H9 (cell line): ENCODE data around the gene CYB5B. TPM values are rescaled to one million over a fixed set of nuclear protein-coding genes. Genes with fewer than 3 reads are reported as not detected.

ENCODE experiments used
- DNase-seq: peaks from one replicate; pipeline ENCODE4 v3.0.0-alpha.2; 2017
- H2AFZ ChIP-seq: one replicate; pipeline ENCODE4 v1.6.1; 2013; ENCODE audit warnings: mild to moderate bottlenecking, low read length, control low read depth, moderate library complexity
- H2AK5ac ChIP-seq: 2 replicates; pipeline ENCODE4 v1.6.1; 2013; ENCODE audit warnings: low read length, control low read depth, mixed read lengths; ENCODE audit not compliant: insufficient read length
- H2BK120ac ChIP-seq: one replicate; pipeline ENCODE4 v1.6.1; 2013; ENCODE audit warnings: low read depth, mild to moderate bottlenecking, low read length, control low read depth, inconsistent platforms; ENCODE audit not compliant: poor library complexity, severe bottlenecking
- H2BK12ac ChIP-seq: 2 replicates; pipeline ENCODE4 v1.6.1; 2013; ENCODE audit warnings: low read length, control low read depth, mixed read lengths, low read depth; ENCODE audit not compliant: insufficient read length
- H2BK15ac ChIP-seq: 2 replicates; pipeline ENCODE4 v1.6.1; 2013; ENCODE audit warnings: low read depth, low read length, control low read depth
- H2BK20ac ChIP-seq: one replicate; pipeline ENCODE4 v1.6.1; 2013; ENCODE audit warnings: low read depth, mild to moderate bottlenecking, low read length, control low read depth, inconsistent platforms; ENCODE audit not compliant: poor library complexity, severe bottlenecking
- H2BK5ac ChIP-seq: 2 replicates; pipeline ENCODE4 v1.6.1; 2013; ENCODE audit warnings: low read length, control low read depth, mixed read lengths; ENCODE audit not compliant: insufficient read length
- H3K14ac ChIP-seq: 2 replicates; pipeline ENCODE4 v1.6.1; 2013; ENCODE audit warnings: low read length, control low read depth; ENCODE audit not compliant: insufficient read depth
- H3K18ac ChIP-seq: 2 replicates; pipeline ENCODE4 v1.6.1; 2013; ENCODE audit warnings: low read depth, mild to moderate bottlenecking, mixed read lengths, low read length, control low read depth; ENCODE audit not compliant: insufficient read length
- H3K23ac ChIP-seq: 2 replicates; pipeline ENCODE4 v1.6.1; 2013; ENCODE audit warnings: low read length, control low read depth, mixed read lengths, low read depth; ENCODE audit not compliant: insufficient read length
- H3K23me2 ChIP-seq: 2 replicates; pipeline ENCODE4 v1.6.1; 2013; ENCODE audit warnings: low read depth, mild to moderate bottlenecking, mixed read lengths, low read length, control low read depth; ENCODE audit not compliant: insufficient read length, poor library complexity, severe bottlenecking
- H3K27ac ChIP-seq: 2 replicates; pipeline ENCODE4 v1.5.1; 2013; ENCODE audit warnings: low read length, control low read depth, mixed read lengths, low read depth; ENCODE audit not compliant: insufficient read length
- H3K27me3 ChIP-seq: 2 replicates; pipeline ENCODE4 v1.6.1; 2013; ENCODE audit warnings: low read length, control low read depth, inconsistent platforms; ENCODE audit not compliant: insufficient read depth
- H3K4ac ChIP-seq: 2 replicates; pipeline ENCODE4 v1.6.1; 2013; ENCODE audit warnings: low read depth, mild to moderate bottlenecking, control low read depth, inconsistent platforms, low read length, moderate library complexity
- H3K4me1 ChIP-seq: 2 replicates; pipeline ENCODE4 v1.6.1; 2013; ENCODE audit warnings: low read length, control low read depth, inconsistent platforms; ENCODE audit not compliant: insufficient read depth
- H3K4me2 ChIP-seq: 2 replicates; pipeline ENCODE4 v1.6.1; 2013; ENCODE audit warnings: low read length, control low read depth, mixed read lengths; ENCODE audit not compliant: insufficient read length, insufficient read depth
- H3K56ac ChIP-seq: 2 replicates; pipeline ENCODE4 v1.6.1; 2013; ENCODE audit warnings: low read depth, mild to moderate bottlenecking, mixed read lengths, low read length, control low read depth; ENCODE audit not compliant: insufficient read length
- H3K79me1 ChIP-seq: 2 replicates; pipeline ENCODE4 v1.6.1; 2013; ENCODE audit warnings: low read depth, mild to moderate bottlenecking, moderate library complexity, low read length, control low read depth, inconsistent platforms; ENCODE audit not compliant: insufficient read depth, poor library complexity, severe bottlenecking
- H3K79me2 ChIP-seq: 2 replicates; pipeline ENCODE4 v1.6.1; 2013; ENCODE audit warnings: low read length, control low read depth, inconsistent platforms; ENCODE audit not compliant: insufficient read depth
- H3K9ac ChIP-seq: 2 replicates; pipeline ENCODE4 v1.6.1; 2013; ENCODE audit warnings: low read length, control low read depth, mixed read lengths; ENCODE audit not compliant: insufficient read length; ENCODE audit errors: extremely low read depth
- H3K9me3 ChIP-seq: one replicate; pipeline ENCODE4 v1.6.1; 2013; ENCODE audit warnings: low read depth, low read length, inconsistent platforms; ENCODE audit not compliant: control insufficient read depth
- H3T11ph ChIP-seq: one replicate; pipeline ENCODE4 v1.6.1; 2013; ENCODE audit warnings: mild to moderate bottlenecking, low read length, control low read depth, inconsistent platforms
- H4K20me1 ChIP-seq: one replicate; pipeline ENCODE4 v1.6.1; 2013; ENCODE audit not compliant: control insufficient read depth, insufficient read length, insufficient read depth
- H4K5ac ChIP-seq: 2 replicates; pipeline ENCODE4 v1.6.1; 2013; ENCODE audit warnings: low read depth, mild to moderate bottlenecking, mixed read lengths, low read length, control low read depth; ENCODE audit not compliant: insufficient read length
- H4K8ac ChIP-seq: replicated peaks from 2 replicates; pipeline ENCODE4 v1.6.1; 2013; ENCODE audit warnings: low read length, control low read depth, mixed read lengths, low read depth; ENCODE audit not compliant: insufficient read length
- H4K91ac ChIP-seq: 2 replicates; pipeline ENCODE4 v1.6.1; 2013; ENCODE audit warnings: low read depth, mild to moderate bottlenecking, moderate library complexity, mixed read lengths, low read length, control low read depth; ENCODE audit not compliant: insufficient read length
- H3K27ac Mint-ChIP-seq, 3 experiments: 2 replicates in 2 of 3; 3 replicates in 1 of 3; pipeline ENCODE4 v1.8.0; 2020 to 2021; ENCODE audit warnings: mixed read lengths in 3 of 3, mild to moderate bottlenecking in 1 of 3, moderate library complexity in 1 of 3
- H3K27me3 Mint-ChIP-seq: 2 replicates; pipeline ENCODE4 v1.8.0; 2021; ENCODE audit warnings: low read depth, mild to moderate bottlenecking, moderate library complexity, mixed read lengths
- H3K36me3 Mint-ChIP-seq, 3 experiments: 2 replicates in 2 of 3; 3 replicates in 1 of 3; pipeline ENCODE4 v1.8.0; 2020 to 2021; ENCODE audit warnings: low read depth in 3 of 3, mixed read lengths in 3 of 3; ENCODE audit not compliant: insufficient read depth in 1 of 3
- H3K4me1 Mint-ChIP-seq, 2 experiments: 2 replicates each; pipeline ENCODE4 v1.8.0; 2020; ENCODE audit warnings: mixed read lengths in 2 of 2
- H3K4me3 Mint-ChIP-seq, 2 experiments: 2 replicates in 1 of 2; 3 replicates in 1 of 2; pipeline ENCODE4 v1.8.0; 2020 to 2021; ENCODE audit warnings: mild to moderate bottlenecking in 2 of 2, mixed read lengths in 2 of 2, moderate library complexity in 1 of 2
- H3K9me3 Mint-ChIP-seq, 2 experiments: 2 replicates in 1 of 2; 3 replicates in 1 of 2; pipeline ENCODE4 v1.8.0; 2020; ENCODE audit warnings: mild to moderate bottlenecking in 2 of 2, mixed read lengths in 2 of 2, moderate library complexity in 1 of 2
- CTCF ChIP-seq: fragments of 200-600 bp; sonication (generic); conservative IDR thresholded peaks from 3 replicates; pipeline ENCODE4 v1.8.0; 2021; ENCODE audit warnings: antibody characterized with exemption, mild to moderate bottlenecking
- WGBS: extraction: QIAGEN DNeasy Blood & Tissue Kit; methylation state at CpG from one replicate; pipeline ENCODE4 v1.1.7; 2013; ENCODE audit warnings: missing lambda C conversion rate, low lambda C conversion rate, mixed read lengths; ENCODE audit not compliant: insufficient read length; ENCODE audit errors: extremely low coverage; 5-methylcytosine and 5-hydroxymethylcytosine counted together
- total RNA-seq: library from RNA; stranded (reverse); gene quantifications from 2 replicates; pipeline ENCODE4 v1.2.1, GENCODE V29; 2021

Gene CYB5B
- total RNA-seq, 1 experiment from 2014 or later = 126 TPM

- H3T11ph ChIP-seq = no peak overlapping the region
- H3K4me1 Mint-ChIP-seq = peaks cover 0 to 2% of the 10 kb centered on the region in 2 experiments; a peak in 1 of 4 replicates
- H4K5ac ChIP-seq = no peak overlapping the region
- H3K27ac Mint-ChIP-seq = no peak overlapping the region
- H3K4ac ChIP-seq = no peak overlapping the region
- H2BK120ac ChIP-seq = no peak overlapping the region
- no peak overlapping the region for H2AFZ ChIP-seq
- no CpG with 5 or more reads among the region's 6 CpGs for WGBS
- no peak overlapping the region for H2BK5ac ChIP-seq
- no peaks in the 10 kb centered on the region for H3K79me1 ChIP-seq
- H3K23me2 ChIP-seq = no peaks in the 10 kb centered on the region
- no peak for TF ChIP-seq CTCF
- no peak overlapping the region for H2BK20ac ChIP-seq
- no peak overlapping the region for H2AK5ac ChIP-seq
- no peaks in the 10 kb centered on the region for H3K79me2 ChIP-seq
- no peak overlapping the region for H2BK15ac ChIP-seq
- no peak overlapping the region for H3K23ac ChIP-seq
- no peak overlapping the region for H3K9ac ChIP-seq
- no peaks in the 10 kb centered on the region for H3K9me3 Mint-ChIP-seq
- no peak overlapping the region for H2BK12ac ChIP-seq
- H3K27me3 Mint-ChIP-seq = no peaks in the 10 kb centered on the region
- no peak overlapping the region for H3K4me2 ChIP-seq
- H3K27me3 ChIP-seq = no peaks in the 10 kb centered on the region
- no peak overlapping the region for H3K27ac ChIP-seq
- H3K4me3 Mint-ChIP-seq = no peak overlapping the region
- no peak for DNase-seq
- no peaks in the 10 kb centered on the region for H4K20me1 ChIP-seq
- H4K91ac ChIP-seq = no peak overlapping the region
- no peak overlapping the region for H3K56ac ChIP-seq
- no peak overlapping the region for H3K18ac ChIP-seq
- H3K36me3 Mint-ChIP-seq = no peaks in the 10 kb centered on the region; a peak in 1 of 7 replicates
- H3K9me3 ChIP-seq = no peaks in the 10 kb centered on the region
- H4K8ac ChIP-seq = no peak overlapping the region
- no peaks in the 10 kb centered on the region for H3K4me1 ChIP-seq
- H3K14ac ChIP-seq = no peak overlapping the region
Observed at GRCh38 chr16:69478685-69479084, 54.3 kb downstream of the CYB5B start.
